ENCODE results near the gene NAB2.

DNA sequence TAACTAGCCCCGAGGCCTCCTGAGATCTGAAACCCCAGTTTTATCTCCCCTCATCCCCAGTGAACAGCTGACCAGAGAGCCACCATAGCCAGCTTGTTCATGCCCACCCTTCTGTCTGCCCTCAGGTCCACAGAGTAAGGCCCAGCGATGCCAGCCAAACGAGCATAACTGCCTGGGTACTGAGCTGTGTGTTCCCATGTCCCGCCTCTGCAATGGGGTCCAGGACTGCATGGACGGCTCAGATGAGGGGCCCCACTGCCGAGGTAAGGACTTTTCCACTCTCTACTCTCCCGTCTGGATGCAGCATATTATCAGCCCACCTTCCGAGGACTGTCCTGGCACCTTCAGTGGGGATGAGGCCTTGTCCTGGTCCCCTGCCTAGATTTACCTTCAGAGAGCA, 52.3 kb downstream of the NAB2 start:
- TF ChIP-seq POLR2A (IDR thresholded peaks at IDR 0.05) (no peak), POLR2AphosphoS5 (IDR thresholded peaks at IDR 0.05) (no peak), EP300 (IDR thresholded peaks at IDR 0.05) (no peak)
- TF ChIP-seq, protein P1, sequence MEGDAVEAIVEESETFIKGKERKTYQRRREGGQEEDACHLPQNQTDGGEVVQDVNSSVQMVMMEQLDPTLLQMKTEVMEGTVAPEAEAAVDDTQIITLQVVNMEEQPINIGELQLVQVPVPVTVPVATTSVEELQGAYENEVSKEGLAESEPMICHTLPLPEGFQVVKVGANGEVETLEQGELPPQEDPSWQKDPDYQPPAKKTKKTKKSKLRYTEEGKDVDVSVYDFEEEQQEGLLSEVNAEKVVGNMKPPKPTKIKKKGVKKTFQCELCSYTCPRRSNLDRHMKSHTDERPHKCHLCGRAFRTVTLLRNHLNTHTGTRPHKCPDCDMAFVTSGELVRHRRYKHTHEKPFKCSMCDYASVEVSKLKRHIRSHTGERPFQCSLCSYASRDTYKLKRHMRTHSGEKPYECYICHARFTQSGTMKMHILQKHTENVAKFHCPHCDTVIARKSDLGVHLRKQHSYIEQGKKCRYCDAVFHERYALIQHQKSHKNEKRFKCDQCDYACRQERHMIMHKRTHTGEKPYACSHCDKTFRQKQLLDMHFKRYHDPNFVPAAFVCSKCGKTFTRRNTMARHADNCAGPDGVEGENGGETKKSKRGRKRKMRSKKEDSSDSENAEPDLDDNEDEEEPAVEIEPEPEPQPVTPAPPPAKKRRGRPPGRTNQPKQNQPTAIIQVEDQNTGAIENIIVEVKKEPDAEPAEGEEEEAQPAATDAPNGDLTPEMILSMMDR (IDR thresholded peaks at IDR 0.05) = no peak
